ENCODE results near the gene GRM3. TPM values are rescaled to one million over a fixed set of nuclear protein-coding genes. Genes with fewer than 3 reads are reported as not detected.

Gene GRM3
- total and polyA plus RNA-seq, 4 donors = 0.17 TPM; not detected in 3

DNA sequence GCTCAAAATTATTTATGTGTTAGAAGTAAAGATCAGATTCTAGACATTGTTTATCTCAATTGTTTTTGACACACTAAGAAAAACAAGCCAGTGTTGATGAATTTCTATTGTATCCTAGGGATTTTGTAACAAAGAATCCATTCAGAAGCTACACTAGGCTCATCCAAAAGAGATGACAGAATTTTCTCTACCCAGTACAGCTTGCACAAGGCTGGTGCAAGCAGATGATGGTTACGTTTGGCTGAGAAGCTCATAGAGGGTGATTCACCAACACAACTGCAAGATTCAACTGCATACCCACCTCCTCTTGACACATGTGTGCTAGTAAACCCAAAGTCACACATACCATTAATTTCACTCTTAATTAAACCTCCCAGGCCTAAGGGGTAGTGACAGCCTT lies 20.8 kb downstream of the GRM3 start:
- WGBS, 2 donors = 75 to 77% methylated on average over 1 of the region's 1 CpG
- H3K9ac ChIP-seq (ENCODE audit: insufficient read depth in 1 of 2, low read length in 2 of 2) = no peak overlapping the region
- ATAC-seq (ENCODE audit: insufficient read depth, low FRiP score) (no peak), DNase-seq (no peak)
- H3K9me3 ChIP-seq (ENCODE audit: control insufficient read depth in 4 of 4, insufficient read depth in 3 of 4, low read length in 3 of 4) = no peaks in the 10 kb centered on the region
- H3K27me3 ChIP-seq (ENCODE audit: control insufficient read depth in 3 of 3, insufficient read depth in 3 of 3, low read length in 2 of 3) = no peaks in the 10 kb centered on the region
- H3K36me3 ChIP-seq (ENCODE audit: control insufficient read depth in 4 of 4, insufficient read depth in 4 of 4, low read length in 4 of 4) = no peaks in the 10 kb centered on the region
- no peak overlapping the region for H3K4me3 ChIP-seq
- H3K27ac ChIP-seq (ENCODE audit: low read depth in 1 of 2, low read length in 1 of 2) = no peak overlapping the region
- H3K4me1 ChIP-seq (ENCODE audit: control insufficient read depth in 5 of 5, insufficient read depth in 5 of 5, low read length in 5 of 5) = no peaks in the 10 kb centered on the region
- TF ChIP-seq, protein P1, sequence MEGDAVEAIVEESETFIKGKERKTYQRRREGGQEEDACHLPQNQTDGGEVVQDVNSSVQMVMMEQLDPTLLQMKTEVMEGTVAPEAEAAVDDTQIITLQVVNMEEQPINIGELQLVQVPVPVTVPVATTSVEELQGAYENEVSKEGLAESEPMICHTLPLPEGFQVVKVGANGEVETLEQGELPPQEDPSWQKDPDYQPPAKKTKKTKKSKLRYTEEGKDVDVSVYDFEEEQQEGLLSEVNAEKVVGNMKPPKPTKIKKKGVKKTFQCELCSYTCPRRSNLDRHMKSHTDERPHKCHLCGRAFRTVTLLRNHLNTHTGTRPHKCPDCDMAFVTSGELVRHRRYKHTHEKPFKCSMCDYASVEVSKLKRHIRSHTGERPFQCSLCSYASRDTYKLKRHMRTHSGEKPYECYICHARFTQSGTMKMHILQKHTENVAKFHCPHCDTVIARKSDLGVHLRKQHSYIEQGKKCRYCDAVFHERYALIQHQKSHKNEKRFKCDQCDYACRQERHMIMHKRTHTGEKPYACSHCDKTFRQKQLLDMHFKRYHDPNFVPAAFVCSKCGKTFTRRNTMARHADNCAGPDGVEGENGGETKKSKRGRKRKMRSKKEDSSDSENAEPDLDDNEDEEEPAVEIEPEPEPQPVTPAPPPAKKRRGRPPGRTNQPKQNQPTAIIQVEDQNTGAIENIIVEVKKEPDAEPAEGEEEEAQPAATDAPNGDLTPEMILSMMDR (IDR thresholded peaks at IDR 0.05; ENCODE audit: control extremely low read depth, extremely low read depth) = no peak

DNA sequence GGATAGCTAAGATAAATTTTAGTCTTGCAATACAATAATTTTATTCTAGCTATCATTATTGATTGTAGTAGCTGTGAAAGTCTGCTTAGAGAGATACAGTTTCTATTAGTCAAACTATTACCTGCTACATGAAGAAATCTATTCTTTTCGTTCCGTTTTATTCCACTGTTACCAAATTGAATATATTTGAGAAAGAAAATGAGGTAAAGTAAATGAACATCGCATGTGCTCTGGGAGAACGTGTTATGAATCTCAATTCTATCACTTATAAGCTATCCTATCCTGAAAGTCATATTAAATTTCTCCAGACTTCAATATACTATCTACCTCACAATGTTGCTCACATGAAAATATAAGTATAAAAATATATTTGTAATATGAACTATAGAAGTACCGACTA lies 21.3 kb downstream of the GRM3 start:
- DNase-seq (no peak), ATAC-seq (ENCODE audit: insufficient read depth, low FRiP score) (no peak)
- Histone ChIP-seq H3K27ac (ENCODE audit: low read depth in 1 of 2, low read length in 1 of 2) (no peak overlapping the region), H3K9me3 (ENCODE audit: control insufficient read depth in 4 of 4, insufficient read depth in 3 of 4, low read length in 3 of 4) (no peaks in the 10 kb centered on the region), H3K4me3 (no peak overlapping the region), H3K36me3 (ENCODE audit: control insufficient read depth in 4 of 4, insufficient read depth in 4 of 4, low read length in 4 of 4) (no peaks in the 10 kb centered on the region), H3K27me3 (ENCODE audit: control insufficient read depth in 3 of 3, insufficient read depth in 3 of 3, low read length in 2 of 3) (no peaks in the 10 kb centered on the region), H3K9ac (ENCODE audit: insufficient read depth in 1 of 2, low read length in 2 of 2) (no peak overlapping the region), H3K4me1 (ENCODE audit: control insufficient read depth in 5 of 5, insufficient read depth in 5 of 5, low read length in 5 of 5) (no peaks in the 10 kb centered on the region)
- 93 to 96% methylated on average over 5 of the region's 5 CpGs for WGBS, 2 donors
- TF ChIP-seq, protein P1 (IDR thresholded peaks at IDR 0.05; ENCODE audit: control extremely low read depth, extremely low read depth) = no peak

DNA sequence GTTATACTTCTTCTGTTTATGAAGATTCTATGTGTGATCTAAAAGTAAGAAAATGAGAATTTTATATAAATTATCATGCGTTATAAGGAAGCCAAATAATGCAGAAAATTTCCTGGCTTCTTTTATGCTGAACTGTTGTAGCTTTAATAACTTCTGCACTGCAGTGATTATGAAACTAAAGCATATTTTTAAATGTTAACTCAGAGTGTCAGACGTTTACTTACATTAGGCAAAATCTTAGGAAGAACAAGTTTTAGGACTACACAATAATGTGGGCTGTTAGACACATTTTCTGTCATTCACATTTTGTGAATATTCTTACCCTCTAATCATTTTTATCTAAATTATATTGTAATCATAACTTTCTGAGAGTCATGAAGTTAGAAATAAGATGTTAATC lies 22.0 kb downstream of the GRM3 start:
- H3K9ac ChIP-seq (ENCODE audit: insufficient read depth in 1 of 2, low read length in 2 of 2) = no peak overlapping the region
- TF ChIP-seq, protein P1 (IDR thresholded peaks at IDR 0.05; ENCODE audit: control extremely low read depth, extremely low read depth) = no peak
- no peak for ATAC-seq (ENCODE audit: insufficient read depth, low FRiP score)

DNA sequence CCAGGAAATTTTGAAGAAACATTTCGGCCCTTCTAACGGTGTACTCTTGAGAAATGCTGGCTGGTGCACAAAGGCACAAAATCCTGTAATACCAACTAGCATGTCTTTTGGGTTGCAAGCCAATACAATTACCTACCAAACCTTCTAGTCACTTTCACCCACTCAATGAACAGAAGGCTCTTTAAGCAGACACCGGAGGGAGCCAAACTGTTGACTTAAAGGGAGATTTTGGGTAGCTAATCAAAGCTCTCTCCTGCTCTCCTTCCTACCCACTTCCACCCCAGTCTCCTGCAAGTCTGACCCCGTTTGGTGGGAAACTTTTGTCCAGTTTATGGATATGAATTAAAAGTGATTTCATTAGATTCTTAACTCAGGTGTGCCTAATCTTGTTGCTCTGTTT lies 24.0 kb downstream of the GRM3 start:
- Histone ChIP-seq H3K9me3 (ENCODE audit: control insufficient read depth in 4 of 4, insufficient read depth in 3 of 4, low read length in 3 of 4) (no peaks in the 10 kb centered on the region), H3K4me1 (ENCODE audit: control insufficient read depth in 5 of 5, insufficient read depth in 5 of 5, low read length in 5 of 5) (no peaks in the 10 kb centered on the region), H3K4me3 (no peak overlapping the region), H3K27me3 (ENCODE audit: control insufficient read depth in 3 of 3, insufficient read depth in 3 of 3, low read length in 2 of 3) (no peaks in the 10 kb centered on the region), H3K36me3 (ENCODE audit: control insufficient read depth in 4 of 4, insufficient read depth in 4 of 4, low read length in 4 of 4) (no peaks in the 10 kb centered on the region), H3K27ac (ENCODE audit: low read depth in 1 of 2, low read length in 1 of 2) (no peak overlapping the region), H3K9ac (ENCODE audit: insufficient read depth in 1 of 2, low read length in 2 of 2) (no peak overlapping the region)
- no peak for DNase-seq
- WGBS, 2 donors = 42 to 44% methylated on average over 4 of the region's 4 CpGs
- TF ChIP-seq, protein P1 (IDR thresholded peaks at IDR 0.05; ENCODE audit: control extremely low read depth, extremely low read depth) = no peak
- ATAC-seq (ENCODE audit: insufficient read depth, low FRiP score) = no peak

More for the DNA sequence above, 22.0 kb downstream of the GRM3 start:
- no peak overlapping the region for H3K4me3 ChIP-seq
- WGBS, 2 donors = 55 to 59% methylated on average over 2 of the region's 2 CpGs
- no peaks in the 10 kb centered on the region for H3K27me3 ChIP-seq (ENCODE audit: control insufficient read depth in 3 of 3, insufficient read depth in 3 of 3, low read length in 2 of 3)
- DNase-seq = no peak
- H3K27ac ChIP-seq (ENCODE audit: low read depth in 1 of 2, low read length in 1 of 2) = no peak overlapping the region
- no peaks in the 10 kb centered on the region for H3K4me1 ChIP-seq (ENCODE audit: control insufficient read depth in 5 of 5, insufficient read depth in 5 of 5, low read length in 5 of 5)
- no peaks in the 10 kb centered on the region for H3K36me3 ChIP-seq (ENCODE audit: control insufficient read depth in 4 of 4, insufficient read depth in 4 of 4, low read length in 4 of 4)
- no peaks in the 10 kb centered on the region for H3K9me3 ChIP-seq (ENCODE audit: control insufficient read depth in 4 of 4, insufficient read depth in 3 of 4, low read length in 3 of 4)
